Gastroesophageal sphincter (tissue), 4 donors: ENCODE data around the gene MRTO4. TPM values are rescaled to one million over a fixed set of nuclear protein-coding genes. Genes with fewer than 3 reads are reported as not detected.
"Not testable (repeated sequence)": the region's sequence is repeated elsewhere in the genome, so short reads cannot be mapped to it uniquely, and the experiment has no call there.

Experiments
- ATAC-seq: fragments of 150-250 bp; one replicate; pipeline ENCODE4 v1.9.1; 2016; ENCODE audit warnings: mild to moderate bottlenecking, moderate library complexity
- H3K27ac ChIP-seq, 4 donors: fragments of 200-600 bp; sonication (generic) in 3 of 4; 1 replicate in 3 of 4; 2 replicates in 1 of 4; pipeline ENCODE4 v1.5.1; 2016 to 2019
- H3K27me3 ChIP-seq: fragments of 200-600 bp; sonication (generic); one replicate; pipeline ENCODE4 v1.5.1; 2019
- H3K36me3 ChIP-seq, 2 donors: fragments of 200-600 bp; sonication (generic); one replicate each; pipeline ENCODE4 v1.5.1; 2019; ENCODE audit warnings: control low read depth in 1 of 2
- H3K4me1 ChIP-seq, 3 donors: fragments of 200-600 bp; sonication (generic); 1 replicate in 2 of 3; 2 replicates in 1 of 3; pipeline ENCODE4 v1.5.1; 2016 to 2019; ENCODE audit warnings: control low read depth in 2 of 3
- H3K4me3 ChIP-seq, 2 donors: fragments of 200-600 bp; sonication (generic); one replicate each; pipeline ENCODE4 v1.5.1; 2019; ENCODE audit warnings: mild to moderate bottlenecking in 1 of 2, moderate library complexity in 1 of 2
- H3K9me3 ChIP-seq, 3 donors: fragments of 200-600 bp; sonication (generic); one replicate each; pipeline ENCODE4 v1.5.1; 2017 to 2019; ENCODE audit warnings: control low read depth in 2 of 3
- CTCF ChIP-seq, 4 experiments: fragments of 200-600 bp in 2 of 4; fragments of 450-650 bp in 2 of 4; sonication (generic) in 1 of 4; IDR thresholded peaks; one replicate each; pipeline ENCODE4 v1.5.1; 2017 to 2019; ENCODE audit warnings: antibody characterized with exemption in 4 of 4, mild to moderate bottlenecking in 2 of 4, moderate library complexity in 2 of 4
- EP300 ChIP-seq: sonication (generic); formaldehyde crosslinking; IDR thresholded peaks from one replicate; pipeline ENCODE4 v1.6.1; 2017; ENCODE audit warnings: antibody characterized with exemption, mild to moderate bottlenecking
- POLR2A ChIP-seq, 2 donors: fragments of 450-650 bp; IDR thresholded peaks; one replicate each; pipeline ENCODE4 v1.6.1; 2017; ENCODE audit warnings: antibody characterized with exemption in 2 of 2, mild to moderate bottlenecking in 2 of 2, moderate library complexity in 1 of 2
- POLR2AphosphoS5 ChIP-seq: sonication (generic); formaldehyde crosslinking; IDR thresholded peaks from one replicate; pipeline ENCODE4 v1.6.1; 2017; ENCODE audit warnings: antibody characterized with exemption
- WGBS, 2 donors: methylation state at CpG; one replicate each; pipeline ENCODE4 v1.1.5; 2018; ENCODE audit warnings: low coverage in 1 of 2; 5-methylcytosine and 5-hydroxymethylcytosine counted together
- total RNA-seq, 4 donors: library from RNA; depleted of rRNA; stranded (reverse); fragments of >200 nt; gene quantifications; one replicate each; pipeline ENCODE4 v1.1.0, GENCODE V29; 2016

The MRTO4 gene
- total RNA-seq, 4 donors from 2014 or later = 12.5 to 28.5 (median 19.7) TPM

- H3K9me3 ChIP-seq = no peaks in the 10 kb centered on the region
- H3K27ac ChIP-seq = peak within 1 kb of the TSS; percentile 73 to 99 (median 96)
- WGBS, 2 donors = 0% methylated on average over 3 to 5 of the region's 80 CpGs
- no peak for TF ChIP-seq EP300
- peak in 1 of 4 experiments; percentile 13 for TF ChIP-seq CTCF (IDR thresholded peaks at IDR 0.05)
- peak; percentile 98 for TF ChIP-seq POLR2AphosphoS5
- peak; percentile 98 for TF ChIP-seq POLR2A (IDR thresholded peaks at IDR 0.05)
- H3K27me3 ChIP-seq = no peaks in the 10 kb centered on the region
- H3K36me3 ChIP-seq = peaks cover 0 to 22% of the 10 kb centered on the region in 2 donors
- peaks cover 15 to 74% (median 33%) of the 10 kb centered on the region in 3 donors for H3K4me1 ChIP-seq
- peak within 1 kb of the TSS; percentile 40 to 93 for H3K4me3 ChIP-seq
- peak; percentile 98 for ATAC-seq
Observed at GRCh38 chr1:19209990-19210771, 41.4 kb upstream of the MRTO4 start, which contains the start of gene UBR4. Gene UBR4 (minus strand): TSS chr1:19210266. CDS start chr1:19210248, 18 bp downstream.

DNA sequence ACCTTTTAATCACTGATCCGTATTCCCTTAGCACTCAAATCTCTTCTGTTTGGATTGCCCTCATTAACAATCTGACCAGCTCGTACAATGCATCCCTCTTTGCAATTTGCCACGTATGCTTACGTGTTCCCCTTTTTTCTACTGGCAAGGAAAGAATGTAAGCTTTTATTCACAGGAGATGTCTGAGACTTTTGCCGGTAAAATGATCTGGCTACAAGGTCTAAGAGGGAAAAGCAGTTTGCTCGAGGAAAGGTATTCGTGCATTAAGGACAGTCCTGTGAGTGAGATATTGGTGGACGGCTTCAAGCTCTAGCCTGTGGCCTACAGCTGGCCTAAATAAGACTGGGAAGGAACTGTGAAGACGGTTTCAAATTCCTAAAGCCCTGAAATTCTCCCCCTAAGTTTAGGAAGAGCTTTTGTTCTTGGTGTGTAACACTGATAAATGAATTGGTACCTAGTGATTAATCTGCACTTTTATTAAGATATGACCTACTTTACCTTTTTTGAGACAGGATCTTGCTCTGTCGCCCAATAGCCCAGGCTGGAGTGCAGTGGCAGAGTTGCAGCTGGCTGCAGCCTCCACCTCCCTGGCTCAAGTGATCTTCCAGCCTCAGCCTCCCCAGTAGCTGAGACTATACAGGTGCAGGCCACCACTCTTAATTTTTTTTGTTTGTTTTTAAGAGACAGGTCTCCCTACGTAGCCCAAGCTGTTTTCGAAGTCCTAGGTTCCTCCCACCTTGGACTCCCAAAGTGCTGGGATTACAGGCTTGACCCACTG, 40.6 kb upstream of the MRTO4 start:
- 7 to 12% methylated on average over 8 to 12 of the region's 12 CpGs for WGBS, 2 donors
- peak overlapping the region; percentile 40 to 93 for H3K4me3 ChIP-seq
- no peaks in the 10 kb centered on the region for H3K9me3 ChIP-seq
- no peaks in the 10 kb centered on the region for H3K27me3 ChIP-seq
- H3K36me3 ChIP-seq = peaks cover 0 to 29% of the 10 kb centered on the region in 2 donors
- peak overlapping the region; percentile 73 to 99 (median 96) for H3K27ac ChIP-seq
- no peak for ATAC-seq
- H3K4me1 ChIP-seq = peaks cover 15 to 66% (median 29%) of the 10 kb centered on the region in 3 donors
- TF ChIP-seq CTCF (IDR thresholded peaks at IDR 0.05) (no peak), EP300 (no peak), POLR2AphosphoS5 (no peak), POLR2A (IDR thresholded peaks at IDR 0.05) (no peak)

DNA sequence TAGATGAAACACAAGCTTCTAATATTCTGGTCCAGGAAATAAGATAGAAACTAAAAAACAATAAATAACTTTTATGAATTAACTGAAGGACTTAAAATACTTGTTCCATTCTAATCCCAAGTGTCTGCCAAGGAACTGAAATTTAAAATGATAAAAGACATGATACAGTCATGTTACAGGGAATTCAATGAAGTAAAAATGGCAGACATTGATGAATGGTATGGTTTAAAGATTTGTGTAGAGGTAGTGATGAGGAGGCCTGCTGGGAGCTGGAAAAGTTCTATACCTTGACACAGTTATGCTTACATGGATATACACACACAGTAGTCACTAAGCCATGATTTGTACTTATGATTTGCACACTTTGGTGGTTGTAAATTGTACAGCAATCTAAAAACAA, 39.4 kb upstream of the MRTO4 start:
- peaks cover 10 to 54% (median 20%) of the 10 kb centered on the region in 3 donors for H3K4me1 ChIP-seq

GRCh38 chr1:19213580-19213979, 38.0 kb upstream of the MRTO4 start:
- Histone ChIP-seq H3K4me3 (no peak overlapping the region), H3K36me3 (peaks cover 0 to 54% of the 10 kb centered on the region in 2 donors), H3K27me3 (no peaks in the 10 kb centered on the region), H3K27ac (no peak overlapping the region), H3K9me3 (no peaks in the 10 kb centered on the region), H3K4me1 (peaks cover 6 to 40% (median 12%) of the 10 kb centered on the region in 3 donors)
- ATAC-seq = no peak
- no peak for TF ChIP-seq POLR2AphosphoS5
- no peak for TF ChIP-seq EP300
- no peak for TF ChIP-seq POLR2A (IDR thresholded peaks at IDR 0.05)
- TF ChIP-seq CTCF (IDR thresholded peaks at IDR 0.05) = no peak
- WGBS, 2 donors = 100% methylated on average over 1 of the region's 1 CpG

More for the DNA sequence above, 39.4 kb upstream of the MRTO4 start:
- ATAC-seq = no peak
- no peak overlapping the region for H3K4me3 ChIP-seq
- no peak overlapping the region for H3K27ac ChIP-seq
- TF ChIP-seq EP300 (no peak), POLR2A (IDR thresholded peaks at IDR 0.05) (no peak), POLR2AphosphoS5 (no peak), CTCF (IDR thresholded peaks at IDR 0.05) (no peak)
- peaks cover 0 to 40% of the 10 kb centered on the region in 2 donors for H3K36me3 ChIP-seq
- H3K27me3 ChIP-seq = no peaks in the 10 kb centered on the region
- H3K9me3 ChIP-seq = no peaks in the 10 kb centered on the region

DNA sequence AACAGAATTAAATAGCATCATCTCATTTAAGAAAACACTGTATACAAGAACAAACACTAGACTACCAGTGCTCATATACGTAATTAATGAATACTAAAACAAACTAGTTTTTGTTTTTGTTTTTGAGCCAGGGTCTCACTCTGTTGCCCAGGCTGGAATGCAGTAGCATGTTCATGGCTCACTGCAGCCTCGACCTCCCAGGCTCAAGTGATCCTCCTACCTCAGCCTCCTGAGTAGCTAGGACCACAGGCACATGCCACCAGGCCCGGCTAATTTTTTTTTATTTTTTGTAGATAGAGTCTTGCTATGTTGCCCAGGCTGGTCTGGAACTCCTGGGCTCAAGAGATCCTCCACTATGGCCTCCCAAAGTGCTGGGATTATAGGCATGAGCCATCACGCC, 35.0 kb upstream of the MRTO4 start:
- ATAC-seq, H3K4me3 ChIP-seq: not testable (repeated sequence)

More for the DNA sequence above, 35.0 kb upstream of the MRTO4 start:
- WGBS, 2 donors = 92 to 99% methylated on average over 3 to 4 of the region's 4 CpGs
- peaks cover 0 to 33% (median 3%) of the 10 kb centered on the region in 3 donors for H3K4me1 ChIP-seq
- H3K36me3 ChIP-seq = peaks cover 0 to 84% of the 10 kb centered on the region in 2 donors
- H3K27ac ChIP-seq, H3K27me3 ChIP-seq, H3K9me3 ChIP-seq: not testable (repeated sequence)
